ENCODE data around the gene EGFR.

EGFR gene

DNA sequence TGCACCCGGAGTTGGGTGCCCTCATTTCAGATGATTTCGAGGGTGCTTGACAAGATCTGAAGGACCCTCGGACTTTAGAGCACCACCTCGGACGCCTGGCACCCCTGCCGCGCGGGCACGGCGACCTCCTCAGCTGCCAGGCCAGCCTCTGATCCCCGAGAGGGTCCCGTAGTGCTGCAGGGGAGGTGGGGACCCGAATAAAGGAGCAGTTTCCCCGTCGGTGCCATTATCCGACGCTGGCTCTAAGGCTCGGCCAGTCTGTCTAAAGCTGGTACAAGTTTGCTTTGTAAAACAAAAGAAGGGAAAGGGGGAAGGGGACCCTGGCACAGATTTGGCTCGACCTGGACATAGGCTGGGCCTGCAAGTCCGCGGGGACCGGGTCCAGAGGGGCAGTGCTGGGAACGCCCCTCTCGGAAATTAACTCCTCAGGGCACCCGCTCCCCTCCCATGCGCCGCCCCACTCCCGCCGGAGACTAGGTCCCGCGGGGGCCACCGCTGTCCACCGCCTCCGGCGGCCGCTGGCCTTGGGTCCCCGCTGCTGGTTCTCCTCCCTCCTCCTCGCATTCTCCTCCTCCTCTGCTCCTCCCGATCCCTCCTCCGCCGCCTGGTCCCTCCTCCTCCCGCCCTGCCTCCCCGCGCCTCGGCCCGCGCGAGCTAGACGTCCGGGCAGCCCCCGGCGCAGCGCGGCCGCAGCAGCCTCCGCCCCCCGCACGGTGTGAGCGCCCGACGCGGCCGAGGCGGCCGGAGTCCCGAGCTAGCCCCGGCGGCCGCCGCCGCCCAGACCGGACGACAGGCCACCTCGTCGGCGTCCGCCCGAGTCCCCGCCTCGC is at the start of gene EGFR:
Gene EGFR, plus strand, starts transcription at position 657 of the 830 bp plus-strand sequence. CDS start 261 bp downstream, outside the sequence.
- no peak for DNase-seq

DNA sequence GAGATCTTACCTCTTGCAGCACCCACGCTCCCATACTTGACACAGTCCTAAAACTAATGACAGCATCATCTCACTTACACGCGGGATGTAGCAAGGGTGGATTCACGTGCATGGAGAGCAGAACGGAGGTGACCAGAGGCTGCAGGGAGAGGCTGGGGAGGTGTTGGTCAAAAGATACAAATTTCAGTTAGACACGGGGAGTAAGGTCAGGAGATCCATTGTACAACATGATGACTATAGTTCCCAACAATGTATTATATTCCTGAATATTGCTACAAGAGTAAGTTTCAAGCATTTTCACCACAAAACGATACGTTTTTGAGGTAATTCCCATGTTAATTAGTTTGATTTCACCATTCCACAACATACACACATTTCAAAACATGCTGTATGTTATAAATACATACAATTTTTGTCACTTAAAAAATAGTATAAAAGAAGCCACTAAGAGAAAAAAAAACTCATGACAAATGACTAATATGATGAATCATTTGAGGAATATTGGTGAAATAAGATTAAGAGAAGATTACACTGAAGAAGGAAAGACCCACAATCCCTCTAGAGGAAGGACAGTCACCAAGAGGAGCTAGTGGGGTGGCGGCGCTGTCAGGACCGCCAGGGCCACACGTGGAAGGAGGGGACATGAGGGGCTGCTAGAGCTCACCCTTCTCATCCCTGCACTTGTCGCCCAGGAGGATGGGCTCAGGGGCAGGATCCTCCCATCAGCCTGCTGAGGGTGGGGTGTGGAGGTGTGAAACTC is 49.4 kb upstream of the EGFR start:
- no peak for DNase-seq

DNA sequence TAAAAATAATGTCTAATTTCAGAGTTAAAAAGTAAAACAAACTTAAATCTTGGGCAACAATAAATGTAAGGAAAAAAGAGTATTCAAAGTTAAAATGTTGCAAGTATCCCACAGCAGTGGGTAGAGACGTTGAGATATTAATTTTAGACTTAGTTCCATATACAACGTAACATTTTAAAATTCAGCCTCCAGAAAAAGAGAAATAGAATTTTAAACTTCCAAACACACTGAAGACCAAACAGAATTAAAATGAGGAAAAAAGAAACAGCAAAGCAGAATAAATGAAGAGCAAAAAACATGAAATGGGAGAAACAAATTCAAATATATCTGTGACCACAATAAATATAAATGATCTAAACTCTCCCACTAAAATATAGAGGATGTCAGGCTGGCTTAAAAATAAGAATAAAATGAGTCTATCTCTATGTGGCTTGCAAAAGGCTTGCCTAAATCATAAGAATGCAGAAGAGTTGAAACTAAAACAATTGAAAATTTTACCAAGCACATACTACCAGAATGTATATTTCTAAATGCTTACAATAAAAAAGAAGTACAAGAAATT is 46.0 kb upstream of the EGFR start:
- DNase-seq = no peak

DNA sequence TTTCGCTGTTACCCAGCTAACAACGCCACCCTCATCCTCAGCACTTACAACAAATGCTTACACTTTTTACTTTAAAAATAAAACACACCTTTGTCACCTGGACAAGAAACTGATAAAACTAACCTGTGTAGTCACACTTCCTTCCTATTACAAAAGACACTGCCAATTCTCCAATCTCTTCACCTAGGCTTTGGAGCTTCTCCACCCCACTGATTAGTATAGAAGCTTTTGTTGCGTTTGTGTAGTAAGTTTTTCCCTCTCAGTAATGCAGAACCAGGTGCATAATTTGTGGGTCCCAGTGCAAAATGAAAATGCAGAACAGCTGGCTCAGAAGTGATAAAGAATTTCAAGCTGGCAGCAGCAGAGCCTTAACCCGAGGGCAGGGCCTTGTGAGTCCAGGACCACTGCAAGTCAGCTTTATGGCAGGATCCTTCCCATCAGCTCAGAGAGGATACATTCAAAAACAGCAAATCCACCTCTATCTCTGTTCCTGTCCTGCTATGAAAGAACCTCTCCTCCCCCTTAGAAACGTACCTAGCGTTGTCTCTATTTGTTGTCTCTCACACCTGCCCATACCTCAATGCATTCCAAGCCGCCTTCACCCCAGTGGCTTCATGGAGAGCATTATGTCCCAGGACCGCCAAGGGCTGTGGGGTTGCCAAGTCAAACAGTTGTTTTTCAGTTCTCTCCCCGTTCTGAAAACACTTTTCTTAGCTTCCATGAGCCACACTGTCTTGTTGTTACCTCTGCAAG is 40.3 kb upstream of the EGFR start:
- DNase-seq = no peak

DNA sequence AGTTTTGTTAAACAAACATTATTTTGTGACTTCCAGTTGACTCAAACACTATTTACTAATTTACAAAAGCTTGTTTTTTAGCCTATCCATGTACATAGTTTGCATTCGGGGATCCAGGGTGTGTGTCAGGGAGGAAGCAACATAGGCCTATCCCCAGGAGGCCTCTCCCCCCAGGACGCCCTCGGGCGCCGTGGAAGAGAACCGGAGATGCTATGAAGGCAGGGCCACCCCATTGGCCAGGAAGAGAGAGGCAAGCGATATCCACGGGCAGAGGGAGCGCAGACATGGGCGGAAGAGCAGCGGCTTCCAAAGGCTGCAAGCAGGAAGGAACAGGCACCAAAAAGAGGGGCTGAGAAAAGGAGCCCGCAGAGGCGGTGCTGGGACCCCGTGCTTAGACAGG is 38.3 kb upstream of the EGFR start:
- no peak for DNase-seq

DNA sequence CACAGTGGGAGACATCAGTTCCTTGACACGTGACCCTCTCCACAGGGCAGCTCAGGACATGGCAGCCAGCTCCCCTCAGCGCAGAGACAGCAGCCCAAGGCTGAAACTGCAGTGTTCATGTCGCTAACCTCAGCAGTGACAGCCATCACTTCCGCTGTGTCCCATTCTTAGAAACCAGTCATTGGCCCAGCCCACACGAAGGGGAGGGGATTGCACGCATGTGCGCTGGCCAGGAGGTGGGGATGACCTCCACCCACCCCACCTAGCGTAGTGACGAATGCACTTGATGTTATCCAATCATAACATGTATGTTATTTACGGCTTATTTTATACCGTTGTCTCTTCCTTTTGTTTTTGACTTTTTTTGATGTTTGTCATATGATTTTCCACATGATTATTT is 36.9 kb upstream of the EGFR start:
- no peak for DNase-seq

DNA sequence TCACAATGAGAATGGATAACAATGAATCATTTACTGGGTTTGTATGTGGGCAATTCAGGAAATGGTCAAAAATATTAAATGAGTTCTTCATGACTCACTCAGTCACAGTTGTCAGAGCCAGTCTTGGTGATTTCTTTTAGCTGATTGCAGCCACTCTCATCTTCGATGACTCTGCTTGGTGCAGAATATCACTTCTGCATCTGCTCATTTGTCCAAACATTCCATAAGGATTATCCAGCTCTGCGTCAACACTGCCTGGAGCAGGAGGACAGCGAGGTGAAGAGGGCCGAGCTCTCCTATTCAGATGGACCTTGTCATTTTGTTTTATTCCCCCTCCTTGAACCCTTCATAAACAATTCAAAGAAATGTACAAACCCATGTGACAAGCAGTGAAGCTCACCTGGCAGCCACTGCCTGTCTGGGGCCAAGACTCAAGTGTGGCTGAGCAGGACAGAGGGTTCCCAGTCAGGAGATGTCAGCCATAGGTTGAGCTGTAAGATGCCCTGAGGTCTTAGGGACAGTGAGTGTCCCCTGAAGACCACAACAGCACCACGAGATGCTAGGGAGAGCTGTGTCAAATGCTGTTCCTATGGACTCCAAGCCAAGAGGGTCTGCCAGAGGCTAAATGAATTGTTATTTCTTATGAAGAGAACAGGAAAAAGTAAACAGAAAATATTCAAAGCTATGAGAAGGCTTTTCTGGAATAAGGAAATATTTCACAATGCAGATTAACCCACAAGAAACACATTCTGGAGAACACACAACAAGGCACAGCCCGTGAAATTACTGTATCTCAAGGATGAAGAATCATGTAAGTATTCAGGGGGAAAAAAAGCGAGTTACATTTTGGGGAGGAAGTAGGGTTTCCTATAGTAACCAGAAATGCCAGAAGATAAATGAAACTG is 33.1 kb upstream of the EGFR start:
- no peak for DNase-seq

DNA sequence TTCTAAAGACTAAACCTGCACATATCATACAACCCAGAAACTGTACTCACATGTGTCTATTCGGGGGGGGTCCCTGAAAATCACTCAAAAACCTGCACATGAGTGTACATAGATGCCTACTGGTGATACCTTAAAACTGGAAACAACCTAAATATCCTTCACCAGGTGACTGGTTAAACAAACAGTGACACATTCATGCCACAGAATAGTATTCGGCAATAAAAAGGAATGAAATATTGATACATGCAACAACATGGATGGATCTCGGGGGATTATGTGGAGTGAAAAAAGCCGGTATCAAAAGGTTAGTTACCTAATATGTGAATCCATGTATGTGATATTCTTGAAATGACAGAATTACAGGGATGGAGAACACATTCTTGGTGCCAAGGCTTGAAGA is 32.1 kb upstream of the EGFR start:
- no peak for DNase-seq

DNA sequence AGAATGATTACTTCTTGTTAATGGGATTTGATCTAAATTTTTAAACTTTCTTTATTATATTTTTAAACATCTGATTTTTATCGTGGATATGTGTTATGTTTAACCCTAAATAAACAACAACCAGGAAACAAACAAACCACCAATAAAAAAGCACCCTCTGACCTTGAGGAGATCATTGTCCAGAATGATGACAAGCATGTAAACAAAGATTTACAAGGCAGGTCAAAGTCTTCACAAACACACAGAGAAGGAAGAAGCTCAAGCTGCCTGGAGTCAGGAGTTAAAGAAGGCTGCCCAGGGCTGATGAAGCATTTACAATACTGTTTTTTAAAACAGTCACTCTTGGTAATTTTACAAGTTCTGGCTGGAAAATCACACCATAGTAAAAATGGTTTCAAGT is 31.0 kb upstream of the EGFR start:
- DNase-seq = no peak

DNA sequence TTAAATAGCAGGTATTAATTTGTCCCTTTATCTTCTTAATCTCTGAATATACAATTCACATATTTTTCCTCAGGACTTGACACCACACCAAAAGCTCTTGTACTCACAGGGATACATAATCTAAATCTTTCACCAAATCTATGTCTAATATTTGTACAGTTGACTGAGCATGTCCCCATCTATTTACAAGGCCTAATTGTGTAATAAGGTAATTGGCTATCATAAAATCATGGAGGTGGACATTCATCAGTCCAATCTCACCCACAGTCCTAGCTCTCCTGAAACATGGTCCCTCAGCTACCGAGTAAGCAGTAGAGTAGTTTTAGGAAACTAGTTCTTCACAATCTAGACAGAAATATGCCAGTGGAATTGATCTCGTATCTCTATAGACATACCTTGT is 30.3 kb upstream of the EGFR start:
- DNase-seq = no peak

DNA sequence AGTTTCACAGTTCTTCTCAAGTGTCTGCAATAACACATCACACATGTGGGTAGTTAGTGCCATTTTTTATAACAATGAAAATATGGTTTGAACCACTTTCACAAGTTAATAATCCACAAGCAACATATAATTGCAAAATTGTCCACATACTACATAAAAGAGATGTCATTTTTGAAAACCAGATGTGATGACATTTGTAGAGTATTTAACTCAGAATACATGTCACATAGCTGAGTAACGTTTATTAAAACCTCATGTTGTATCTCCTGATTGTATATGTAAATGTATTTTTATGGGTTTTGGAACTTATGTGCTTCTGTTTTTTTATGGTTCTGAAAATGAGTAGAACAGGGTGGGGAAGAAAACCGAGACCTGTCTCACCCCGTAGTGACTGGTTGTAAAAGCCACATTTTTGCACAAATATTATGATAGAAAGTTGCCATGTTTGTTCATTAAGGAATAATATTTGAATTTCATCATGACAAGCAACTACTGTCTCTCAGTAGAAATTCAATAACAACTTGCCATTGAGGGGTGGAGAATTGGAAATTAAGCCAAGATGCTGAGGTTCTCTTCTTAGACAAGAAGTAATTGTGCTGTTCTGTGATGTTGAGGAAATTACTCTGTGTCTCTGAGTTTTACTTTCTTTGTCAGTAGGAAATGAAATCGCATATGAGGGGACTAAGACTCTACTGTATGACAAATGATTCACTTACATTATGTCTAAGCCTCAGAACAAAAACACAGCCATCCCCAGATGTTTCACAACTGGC is 29.2 kb upstream of the EGFR start:
- no peak for DNase-seq

DNA sequence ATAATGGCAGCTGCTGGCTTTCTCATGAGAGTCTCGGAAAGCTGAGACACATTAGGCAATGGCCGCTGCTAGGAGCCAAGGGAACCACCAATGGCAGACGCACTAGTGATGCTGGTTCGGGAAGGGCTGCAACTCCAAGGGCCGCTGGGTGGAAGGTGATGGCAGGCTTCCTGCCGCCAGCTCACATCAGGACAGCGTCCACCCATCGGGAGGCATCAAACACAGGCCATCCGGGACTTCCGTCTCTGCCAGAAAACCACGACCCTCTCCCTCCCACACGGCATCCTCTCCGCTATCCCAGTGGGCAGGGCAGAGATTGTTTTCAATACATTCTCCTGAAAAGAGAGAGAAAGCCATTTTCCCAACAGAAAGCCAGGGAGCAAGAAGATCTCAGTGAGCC is 27.5 kb upstream of the EGFR start:
- DNase-seq = no peak

DNA sequence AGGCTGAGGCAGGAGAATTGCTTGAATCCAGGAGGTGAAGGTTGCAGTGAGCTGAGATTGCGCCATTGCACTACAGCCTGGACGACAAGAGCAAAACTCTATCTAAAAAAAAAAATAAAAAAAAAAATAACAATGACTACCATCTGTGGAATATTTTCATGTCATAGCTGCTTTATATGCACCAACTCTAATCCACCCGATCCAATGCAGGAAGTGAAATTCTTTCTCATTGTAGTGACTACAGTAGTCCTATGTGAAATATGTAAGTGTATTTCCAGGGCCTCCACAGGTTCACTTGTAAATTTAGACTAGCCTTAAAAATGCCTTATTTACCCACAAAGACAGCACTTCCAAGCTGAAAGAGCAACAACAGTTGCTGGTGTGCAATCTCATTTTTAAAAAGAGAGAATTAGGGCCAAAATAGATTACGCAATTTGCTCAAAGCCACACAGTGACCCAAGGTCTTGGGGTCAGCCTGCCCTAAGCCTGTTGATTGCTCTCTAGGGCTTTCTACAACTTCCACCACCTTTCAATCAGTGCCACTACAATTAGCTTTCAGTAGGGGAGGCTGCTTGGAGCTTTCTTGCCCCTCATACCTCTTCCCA is 25.8 kb upstream of the EGFR start:
- no peak for DNase-seq

DNA sequence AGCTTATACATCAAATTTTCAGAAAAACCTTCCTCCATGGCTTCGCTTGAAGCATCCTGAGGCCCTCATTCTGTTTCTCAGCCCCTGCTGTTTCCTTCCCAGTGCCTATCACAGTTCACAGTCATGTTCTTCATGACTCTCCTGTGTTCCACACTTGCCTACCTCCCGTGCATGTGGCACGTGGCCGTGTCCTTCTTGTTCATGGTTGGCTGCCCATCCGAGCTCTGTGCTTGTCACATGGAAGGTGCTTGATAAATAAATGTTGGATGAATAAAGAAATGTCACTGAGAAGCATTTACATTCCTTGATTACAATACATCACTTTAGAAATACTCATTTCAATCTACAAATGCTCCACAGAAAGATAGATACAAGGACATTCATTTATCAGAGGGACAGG is 23.7 kb upstream of the EGFR start:
- DNase-seq = no peak

DNA sequence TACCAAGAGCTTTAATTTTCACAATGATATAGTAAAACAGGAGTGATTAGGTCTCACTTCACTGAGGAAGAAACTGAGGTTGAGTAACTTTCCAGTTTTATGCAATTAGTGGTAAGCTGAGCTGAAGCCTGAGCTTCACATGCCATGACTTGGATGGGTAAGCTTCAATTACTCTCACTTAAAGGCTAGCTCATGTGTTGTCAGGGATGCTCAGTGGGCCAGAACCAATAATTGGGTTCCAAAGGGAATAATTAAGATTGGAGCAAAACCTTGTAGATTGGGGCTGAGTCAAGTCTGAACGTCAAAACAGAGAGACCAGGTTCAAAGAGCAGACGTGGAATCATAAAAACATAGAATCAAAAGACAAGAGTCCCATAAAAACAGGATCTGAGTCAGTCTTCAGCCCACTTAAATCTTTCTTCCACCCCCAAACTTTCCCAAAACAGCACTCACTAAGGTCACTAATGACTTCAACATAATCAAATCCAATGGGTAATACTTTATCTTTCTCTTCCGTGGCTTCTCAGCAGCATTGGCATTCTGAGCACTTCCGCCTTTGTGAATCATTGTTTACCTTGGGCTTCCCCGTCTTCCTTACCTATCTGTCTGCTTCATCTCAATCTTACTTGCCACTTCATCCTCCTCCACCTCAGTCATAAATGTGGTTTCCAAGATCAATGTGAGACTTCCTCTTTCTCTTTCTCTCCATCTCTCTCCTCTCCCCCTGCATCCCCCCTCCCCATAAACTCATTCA is 23.0 kb upstream of the EGFR start:
- DNase-seq = no peak

DNA sequence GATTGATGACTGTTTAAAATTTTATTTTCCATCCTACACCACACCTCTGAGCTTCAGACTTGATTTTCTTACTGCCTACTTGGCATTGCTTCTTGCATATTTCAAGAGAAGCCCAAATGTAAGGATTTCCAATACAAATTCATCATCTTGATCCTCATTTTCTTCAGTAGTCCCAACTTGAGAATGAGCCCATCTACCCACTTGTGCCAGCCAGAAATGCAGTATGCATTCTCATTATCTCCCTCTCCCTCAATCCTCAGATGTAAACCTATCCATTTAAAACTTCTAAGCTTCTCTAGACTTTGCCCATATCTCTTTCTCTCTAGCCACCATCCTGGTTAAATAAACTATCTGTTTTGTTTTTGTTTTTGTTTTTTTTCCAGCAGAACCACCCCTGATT is 22.4 kb upstream of the EGFR start:
- no peak for DNase-seq

DNA sequence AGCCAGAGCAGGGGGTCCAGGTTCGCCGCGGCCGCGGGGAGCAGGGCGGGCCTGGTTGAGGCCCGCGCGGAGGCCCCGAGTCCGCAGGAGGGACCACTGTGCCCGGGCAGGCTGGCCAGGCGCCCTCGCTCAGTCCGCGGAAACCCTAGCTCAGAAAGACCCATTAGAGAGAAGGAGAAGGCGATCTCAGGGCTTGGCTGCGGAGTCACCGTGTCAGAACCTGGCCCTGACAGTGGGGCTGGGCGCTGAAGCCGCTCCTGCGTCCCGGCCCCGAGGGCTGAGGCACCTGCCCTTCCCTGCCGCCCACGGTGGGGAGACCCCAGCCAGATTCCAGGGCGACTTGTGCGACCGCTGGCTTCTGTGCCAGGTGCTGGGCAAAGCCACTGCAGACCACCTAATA is 14.2 kb upstream of the EGFR start:
- DNase-seq = no peak

DNA sequence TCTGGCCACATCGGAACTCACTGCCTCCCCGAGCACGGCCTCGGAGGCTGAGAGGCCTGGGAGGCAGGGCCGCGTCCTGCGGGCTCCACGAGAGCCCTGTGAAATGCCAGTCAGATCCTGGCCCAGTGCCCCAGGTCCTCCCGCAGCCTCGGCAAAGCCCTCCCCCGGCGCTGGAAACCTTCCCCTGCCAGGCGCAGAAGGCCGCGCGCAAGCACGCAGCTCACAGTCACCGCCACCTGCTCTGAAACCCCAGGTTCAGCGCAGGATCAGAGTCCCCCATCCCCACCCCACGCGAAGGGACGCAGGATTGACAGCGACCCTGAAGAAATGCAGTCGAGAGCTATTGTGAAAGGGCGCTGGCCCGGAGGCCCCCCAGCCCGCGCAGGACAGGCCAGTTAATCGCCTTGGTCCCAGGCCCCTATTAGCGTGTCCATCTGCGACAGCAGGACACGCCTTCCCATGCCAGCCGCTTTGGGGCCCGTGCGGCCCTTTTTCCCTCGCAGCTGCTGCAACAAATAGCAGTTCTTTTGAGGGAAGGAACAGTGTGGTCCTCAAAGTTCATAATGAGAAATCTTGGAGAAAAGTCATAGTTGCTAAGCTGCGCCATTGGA is 13.5 kb upstream of the EGFR start:
- DNase-seq = no peak

DNA sequence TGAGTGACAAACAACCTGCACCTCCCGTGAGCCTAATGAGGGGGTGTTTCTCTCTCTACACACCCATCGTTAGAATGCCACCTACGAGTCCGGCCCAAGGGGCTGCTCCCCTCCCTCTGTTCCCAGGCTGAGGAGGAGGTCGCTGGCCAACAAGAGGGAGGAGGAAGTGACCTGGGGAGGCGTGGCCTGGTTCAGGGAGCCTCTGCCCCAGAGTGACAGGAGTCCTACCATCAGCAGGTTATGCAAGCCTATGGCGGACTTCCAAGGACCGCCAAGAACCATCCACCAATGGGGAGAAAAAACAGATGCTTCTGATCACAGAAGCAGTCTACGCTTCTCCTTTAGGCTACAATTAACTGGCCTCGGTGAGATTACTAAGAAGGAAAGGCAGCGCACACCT is 12.3 kb upstream of the EGFR start:
- no peak for DNase-seq

DNA sequence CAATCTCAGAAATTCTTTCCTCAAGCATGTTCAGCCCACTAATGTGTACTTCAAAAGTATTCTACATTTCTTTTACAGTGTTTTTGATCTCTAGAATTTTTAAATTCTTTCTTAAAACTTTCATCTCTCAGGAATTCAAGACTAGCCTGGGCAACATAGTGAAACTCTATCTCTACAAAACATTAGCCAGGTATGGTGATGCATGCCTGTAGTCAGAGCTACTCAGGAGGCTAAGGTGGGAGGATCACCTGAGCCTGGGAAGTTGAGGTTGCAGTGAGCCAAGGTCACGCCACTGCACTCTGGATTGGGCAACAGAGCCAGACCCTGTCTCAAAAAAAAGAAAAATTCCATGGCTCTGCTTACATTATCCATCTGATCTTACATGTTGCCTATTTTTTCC is 5.0 kb upstream of the EGFR start:
- DNase-seq = no peak
